Esophagus muscularis mucosa (tissue), 4 donors: Measurements from ENCODE around the gene GDI1.
"Not testable (repeated sequence)": the region's sequence is repeated elsewhere in the genome, so short reads cannot be mapped to it uniquely, and the experiment has no call there.

Source experiments
- CTCF ChIP-seq, 3 experiments: fragments of 200-600 bp in 2 of 3; fragments of 450-650 bp in 1 of 3; sonication (generic) in 2 of 3; IDR thresholded peaks; one replicate each; pipeline ENCODE4 v1.5.1; 2017 to 2019; ENCODE audit warnings: antibody characterized with exemption in 3 of 3, mild to moderate bottlenecking in 2 of 3, moderate library complexity in 1 of 3
- EP300 ChIP-seq: sonication (generic); formaldehyde crosslinking; IDR thresholded peaks from one replicate; pipeline ENCODE4 v1.6.1; 2017; ENCODE audit warnings: antibody characterized with exemption
- POLR2A ChIP-seq: fragments of 450-650 bp; IDR thresholded peaks from one replicate; pipeline ENCODE4 v1.6.1; 2017; ENCODE audit warnings: antibody characterized with exemption, moderate library complexity, mild to moderate bottlenecking, low read depth
- POLR2AphosphoS5 ChIP-seq, 2 donors: sonication (generic); formaldehyde crosslinking; IDR thresholded peaks; one replicate each; pipeline ENCODE4 v1.6.1; 2017; ENCODE audit warnings: antibody characterized with exemption in 2 of 2

- not testable (repeated sequence) for TF ChIP-seq POLR2A; CTCF (IDR thresholded peaks at IDR 0.05); POLR2AphosphoS5 (IDR thresholded peaks at IDR 0.05); EP300
Measured at GRCh38 chrX:154388649-154389048, 48.3 kb upstream of the GDI1 start.
